ENCODE measurements around the gene PAGE2. TPM values are rescaled to one million over a fixed set of nuclear protein-coding genes. Genes with fewer than 3 reads are reported as not detected.
"Not testable (repeated sequence)": the region's sequence is repeated elsewhere in the genome, so short reads cannot be mapped to it uniquely, and the experiment has no call there.

The PAGE2 gene
- polyA plus RNA-seq (2013, experiment 1 of 2; ENCODE audit: insufficient read length) = not detected
- not detected for polyA plus RNA-seq (2013, experiment 2 of 2; ENCODE audit: insufficient read length)

- no peak for DNase-seq
Measured at GRCh38 chrX:55088795-55089489, at the start of gene PAGE2. PAGE2 (plus strand) TSS chrX:55089018; CDS start chrX:55090021, 1,003 bp downstream.

DNA sequence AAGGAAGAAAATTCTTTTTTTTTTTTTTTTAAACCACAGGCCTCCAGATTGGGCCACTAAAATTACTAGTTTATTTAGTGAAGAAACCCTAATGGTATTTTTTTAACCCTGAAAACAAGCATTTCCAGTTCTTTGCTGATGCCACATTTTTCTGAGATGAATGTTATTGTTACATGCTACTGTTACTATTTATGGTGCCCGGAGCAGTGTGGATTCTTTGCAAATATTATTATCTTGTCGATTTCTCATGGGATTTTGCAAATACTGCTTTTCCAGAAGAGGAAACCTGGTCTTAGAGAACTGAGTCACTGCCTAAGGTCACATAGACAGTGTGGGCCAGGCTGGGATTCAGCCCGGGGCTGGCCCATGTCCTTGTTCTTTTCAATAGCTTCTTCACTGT lies 49.3 kb upstream of the PAGE2 start:
- peak; percentile 76 for DNase-seq

DNA sequence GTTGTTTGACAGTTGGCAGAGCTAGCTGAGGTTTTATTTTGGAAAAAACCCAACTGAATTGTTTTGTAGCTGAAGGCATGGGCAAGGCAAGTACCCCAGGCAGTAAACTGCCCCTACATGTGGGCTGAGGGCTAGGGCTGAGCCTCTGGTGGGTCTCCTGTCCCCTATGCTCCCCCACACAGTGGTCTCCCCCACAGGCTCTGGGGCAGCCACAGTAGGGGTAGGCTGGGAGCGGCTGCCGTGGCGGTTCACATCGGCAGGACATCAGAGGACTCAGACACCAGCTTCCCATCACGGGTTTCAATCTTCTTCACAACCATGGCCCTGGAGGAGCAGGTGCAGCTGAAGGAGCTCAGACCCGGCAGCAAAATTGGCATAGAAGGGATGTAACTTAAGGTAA lies 47.3 kb upstream of the PAGE2 start:
- DNase-seq = no peak

DNA sequence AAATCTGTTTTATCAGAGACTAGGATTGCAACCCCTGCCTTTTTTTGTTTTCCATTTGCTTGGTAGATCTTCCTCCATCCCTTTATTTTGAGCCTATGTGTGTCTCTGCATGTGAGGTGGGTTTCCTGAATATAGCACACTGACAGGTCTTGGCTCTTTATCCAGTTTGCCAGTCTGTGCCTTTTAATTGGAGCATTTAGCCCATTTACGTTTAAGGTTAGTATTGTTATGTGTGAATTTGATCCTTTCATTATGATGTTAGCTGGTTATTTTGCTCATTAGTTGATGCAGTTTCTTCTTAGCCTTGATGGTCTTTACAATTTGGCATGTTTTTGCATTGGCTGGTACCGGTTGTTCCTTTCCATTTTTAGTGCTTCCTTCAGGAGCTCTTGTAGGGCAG lies 38.2 kb upstream of the PAGE2 start:
- not testable (repeated sequence) for DNase-seq

DNA sequence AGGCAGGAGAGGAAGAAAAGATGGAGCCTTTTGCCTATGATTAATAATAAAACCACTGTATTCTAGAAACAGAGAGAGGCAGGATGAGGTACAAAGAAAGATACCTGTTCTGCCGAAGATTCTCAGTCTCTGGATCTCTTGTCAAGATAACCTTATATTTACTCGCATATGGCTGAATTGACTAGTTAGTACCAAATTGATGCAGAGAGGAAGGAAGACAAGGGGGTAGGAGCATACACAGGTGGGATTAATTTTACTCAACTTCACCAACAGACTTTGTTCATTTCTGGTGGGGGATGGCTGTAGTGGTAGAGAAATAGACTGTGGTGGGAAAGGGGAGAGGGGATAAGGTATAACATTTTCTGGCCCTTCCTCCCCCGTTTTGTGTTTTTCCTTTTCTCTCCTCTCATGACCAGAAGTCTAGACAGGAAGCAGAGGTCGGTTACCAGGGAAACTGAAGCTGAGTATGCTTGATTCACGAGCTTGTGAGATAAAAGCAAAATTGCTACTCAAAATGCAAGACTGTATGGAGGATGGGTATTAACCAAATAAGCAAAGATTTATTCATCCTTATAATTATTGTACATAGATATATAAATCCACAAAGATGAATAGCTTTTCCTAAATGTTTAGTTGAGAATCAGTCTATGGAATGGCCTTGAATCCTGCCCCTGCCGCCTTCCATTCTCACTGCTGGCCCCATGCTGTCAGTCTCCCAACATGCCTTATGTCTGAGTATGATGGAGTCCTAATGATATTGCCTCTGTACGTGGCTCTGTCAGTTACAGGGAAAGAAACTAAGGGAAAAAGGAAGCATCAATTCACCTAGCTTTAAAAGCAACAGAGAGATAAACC lies 31.8 kb upstream of the PAGE2 start:
- peak; percentile 52 for DNase-seq

DNA sequence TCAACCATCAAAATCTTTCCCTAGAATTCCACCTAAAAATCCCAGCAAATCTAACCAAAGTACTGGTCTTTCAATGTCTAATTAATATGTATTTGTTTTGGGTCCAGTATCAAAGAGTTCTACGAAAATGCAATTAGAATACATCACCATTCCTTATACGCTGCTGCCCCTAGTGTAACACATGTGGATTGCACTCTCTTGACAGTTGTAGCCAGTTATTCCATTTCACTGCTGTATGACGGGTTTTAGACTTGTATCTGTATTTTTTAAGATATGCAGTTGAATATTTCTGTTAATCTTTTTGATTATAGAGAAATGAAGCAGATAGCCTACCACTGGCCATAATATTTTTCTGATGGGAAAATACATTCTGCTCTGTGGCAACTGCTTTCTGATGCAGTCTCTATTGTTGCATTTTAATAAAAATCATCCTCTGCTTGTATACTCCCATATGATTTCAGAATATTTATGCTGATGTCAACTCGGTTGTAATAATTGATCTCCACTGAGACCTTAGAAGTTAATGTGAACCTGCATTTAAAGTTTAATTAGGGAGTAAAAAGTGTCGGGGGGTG lies 31.1 kb upstream of the PAGE2 start:
- DNase-seq = peak; percentile 16

- not testable (repeated sequence) for DNase-seq
Measured at GRCh38 chrX:55067180-55067579, 21.6 kb upstream of the PAGE2 start.

- DNase-seq = no peak
Measured at GRCh38 chrX:55072286-55072685, 16.5 kb upstream of the PAGE2 start.

DNA sequence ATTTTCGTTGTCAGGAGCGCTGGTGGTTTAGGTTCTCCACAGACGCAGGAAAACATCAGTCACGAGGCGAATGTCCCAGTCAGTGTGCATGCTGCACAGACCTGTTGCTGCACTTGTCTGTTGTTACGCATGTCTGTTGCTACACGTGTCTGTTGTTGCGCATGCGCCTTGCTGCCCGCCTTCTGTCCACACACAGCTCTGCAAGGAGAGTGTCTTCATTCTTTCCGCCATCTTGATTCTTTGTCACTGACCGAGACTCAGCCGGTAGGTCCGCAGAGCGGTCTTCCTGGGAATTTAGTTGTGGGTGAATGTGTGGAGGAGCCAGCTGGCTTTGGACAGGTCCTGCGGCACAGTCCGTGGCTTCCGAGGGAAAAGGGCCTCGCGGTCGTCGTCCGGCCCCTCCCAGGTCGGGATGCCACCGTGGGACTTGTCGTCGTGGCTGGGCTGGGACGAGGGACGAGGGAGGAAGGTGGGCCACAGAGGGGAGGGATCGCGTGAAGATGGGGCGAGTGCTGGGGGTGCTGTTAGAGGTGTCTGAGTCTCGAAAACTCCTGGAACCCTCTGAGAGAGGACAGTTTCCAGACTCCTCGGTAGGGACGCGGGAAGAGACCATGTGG lies 13.9 kb upstream of the PAGE2 start, which contains the start of gene PAGE2B:
Gene PAGE2B (plus strand): TSS at position 180 of the 617 bp plus-strand sequence. CDS start 1,012 bp downstream, outside the sequence.
- DNase-seq = no peak

DNA sequence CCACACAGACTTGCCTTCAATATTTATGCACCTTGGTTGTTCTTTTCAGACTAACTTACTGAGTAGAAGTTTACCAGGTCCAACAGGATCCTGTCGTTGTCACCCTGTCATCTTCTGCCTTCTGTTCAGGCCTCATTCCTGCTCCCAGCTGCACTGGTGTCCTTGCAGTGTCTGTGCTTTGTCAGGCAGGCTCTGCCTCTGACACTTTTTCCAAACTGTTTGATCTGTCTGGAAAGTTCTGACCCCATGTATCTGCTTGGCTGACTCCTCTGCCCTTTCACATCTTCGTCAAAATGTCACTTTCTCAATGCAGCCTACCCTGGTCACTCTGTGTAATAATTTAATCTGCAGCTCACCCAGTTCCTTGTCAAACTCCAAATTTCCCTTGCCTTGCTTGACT lies 9.9 kb downstream of the PAGE2 start:
- no peak for DNase-seq

DNA sequence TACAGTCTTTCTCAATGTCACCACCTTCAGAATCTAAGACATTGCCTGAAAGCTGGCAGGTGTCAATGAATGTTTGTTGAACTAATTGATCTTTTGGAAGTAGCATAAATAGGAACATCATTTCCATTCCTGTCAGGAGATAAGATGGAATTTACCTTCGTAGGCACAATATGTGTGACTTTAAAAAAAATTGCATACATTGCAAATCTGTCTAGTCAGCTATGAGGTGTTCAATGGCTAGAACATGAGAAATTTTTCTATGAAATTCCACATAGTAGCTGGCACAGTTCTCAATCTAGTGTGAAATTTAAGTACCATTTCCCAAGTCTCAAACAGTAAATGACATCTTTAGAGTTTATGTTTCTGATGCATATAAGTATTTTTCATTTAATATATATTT lies 10.3 kb downstream of the PAGE2 start:
- no peak for DNase-seq

- DNase-seq = no peak
Measured at GRCh38 chrX:55102754-55103153, 13.9 kb downstream of the PAGE2 start.

GRCh38 chrX:55107262-55107661 lies 18.4 kb downstream of the PAGE2 start:
- DNase-seq = no peak

- no peak for DNase-seq
Measured at GRCh38 chrX:55107911-55108310, 19.1 kb downstream of the PAGE2 start.

GRCh38 chrX:55109306-55109705 lies 20.5 kb downstream of the PAGE2 start:
- DNase-seq = no peak

DNA sequence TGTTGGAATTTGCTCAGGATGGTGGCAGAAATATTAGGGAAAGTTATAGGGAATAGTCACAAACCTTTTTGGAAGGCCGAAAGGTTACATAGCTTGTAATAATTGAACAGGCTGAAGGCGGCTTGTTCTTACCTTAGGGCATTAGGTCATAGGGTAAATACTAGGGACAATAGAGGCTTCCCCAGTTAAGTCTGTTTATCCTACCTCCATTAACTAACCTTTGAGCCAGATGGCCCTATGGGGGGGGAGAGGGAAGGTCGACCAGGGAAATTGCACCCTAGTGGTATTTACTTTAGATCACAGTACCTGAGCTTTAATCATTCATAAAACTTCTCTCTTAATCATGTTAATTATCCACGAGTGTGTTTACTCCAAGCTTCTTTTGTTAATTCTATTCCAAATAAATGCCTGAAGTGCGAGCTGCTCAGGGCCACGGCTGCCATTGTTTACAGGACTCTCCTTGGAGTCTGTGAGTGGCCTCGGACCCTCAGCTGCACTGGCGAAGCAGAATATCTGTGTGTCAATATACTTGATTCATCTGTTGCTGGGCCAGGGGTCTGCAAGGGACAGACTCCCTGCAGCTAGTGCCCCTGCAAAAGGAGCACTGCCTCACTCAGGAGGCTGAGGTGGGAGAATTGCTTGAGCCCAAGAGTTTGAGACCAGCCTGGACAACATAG lies 22.9 kb downstream of the PAGE2 start:
- DNase-seq = no peak

DNA sequence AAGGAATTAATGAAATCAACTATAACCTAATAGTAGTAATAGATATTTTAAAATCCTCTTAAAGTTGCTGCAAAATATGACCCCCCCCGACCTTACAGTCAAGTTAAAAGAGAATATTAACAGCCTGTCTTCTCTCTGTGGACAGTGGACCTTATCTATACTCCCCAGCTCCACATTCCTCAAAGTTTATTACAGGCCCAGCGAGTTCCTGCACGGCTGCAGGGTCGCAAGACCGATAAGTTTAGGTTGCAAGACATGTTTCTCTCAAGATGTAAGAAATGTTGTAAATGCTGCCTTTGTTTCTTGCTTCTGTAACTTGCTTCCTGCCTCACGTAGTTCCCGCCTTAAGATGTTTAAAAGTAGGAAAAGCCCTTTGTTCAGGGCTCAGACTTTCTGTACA lies 27.8 kb downstream of the PAGE2 start:
- not testable (repeated sequence) for DNase-seq

- no peak for DNase-seq
Measured at GRCh38 chrX:55118574-55118973, 29.8 kb downstream of the PAGE2 start.

DNA sequence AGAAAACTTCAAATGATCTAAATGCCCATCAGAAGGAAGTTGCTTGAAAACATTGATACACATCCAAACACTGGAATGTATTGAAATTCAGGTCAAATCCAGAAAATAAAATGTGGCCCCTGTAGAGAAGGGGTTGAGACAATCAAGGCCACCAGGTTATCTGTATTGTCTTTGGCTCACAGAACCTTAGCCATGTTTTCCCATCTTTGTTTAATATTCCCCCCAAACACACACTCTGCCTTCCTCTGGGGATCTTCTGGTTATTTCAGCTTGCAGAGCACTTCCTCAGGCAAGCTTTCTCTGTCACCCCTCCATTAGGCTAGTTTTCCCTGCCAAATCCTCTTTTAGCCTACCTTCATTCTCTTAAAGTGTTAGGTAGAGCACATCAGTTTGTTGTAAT lies 30.5 kb downstream of the PAGE2 start:
- no peak for DNase-seq

- DNase-seq = peak; percentile 20
Measured at GRCh38 chrX:55119712-55120111, 30.9 kb downstream of the PAGE2 start.

DNA sequence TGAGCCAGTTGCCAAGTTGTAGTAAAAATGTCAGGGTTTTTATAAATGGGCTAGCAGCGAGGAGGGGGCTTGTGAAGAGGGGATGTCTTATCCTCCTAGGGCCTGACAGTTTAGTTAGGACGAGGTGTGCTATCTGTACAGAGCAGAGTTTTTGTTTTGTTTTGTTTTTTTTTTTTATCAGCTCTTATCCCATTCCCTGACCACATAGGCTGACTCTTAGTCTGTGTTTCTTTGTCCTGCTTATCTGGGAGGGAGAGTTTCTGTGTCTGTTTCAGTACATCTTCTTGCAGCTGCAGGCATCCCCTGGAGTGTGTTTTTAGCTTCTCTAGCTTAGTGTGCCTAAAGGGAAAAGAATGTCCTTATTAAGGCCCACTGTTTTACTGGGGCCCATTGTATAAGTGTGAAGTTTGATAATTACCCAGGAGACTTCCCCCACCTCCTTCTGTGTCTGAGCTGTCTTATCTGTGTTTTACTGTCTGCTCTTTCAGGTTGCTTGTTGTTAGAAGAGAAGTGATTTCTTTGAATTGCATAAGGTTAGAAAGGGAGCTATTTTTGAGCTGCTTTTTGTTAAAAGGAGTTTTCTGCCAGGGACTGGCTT lies 32.0 kb downstream of the PAGE2 start:
- DNase-seq = no peak

DNA sequence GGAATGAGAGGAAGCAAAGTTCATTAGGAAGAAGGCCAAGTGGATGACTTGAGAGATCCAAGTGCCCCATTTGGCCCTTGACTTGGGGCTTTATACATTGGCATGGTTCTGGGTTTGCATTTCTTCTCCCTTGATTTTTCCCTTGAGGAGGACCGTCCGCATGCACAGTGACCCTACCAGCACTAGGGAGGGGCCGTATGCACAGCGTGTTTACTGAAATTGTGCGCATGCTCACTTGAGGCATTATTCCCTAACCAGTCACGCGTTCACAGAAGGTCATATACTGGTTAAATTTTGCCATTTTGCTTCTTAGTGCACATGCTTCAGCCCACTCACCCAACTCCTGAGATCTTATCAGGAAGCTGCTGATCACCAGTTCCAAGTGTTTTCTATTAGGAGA lies 35.1 kb downstream of the PAGE2 start:
- DNase-seq = no peak

Data from fibroblast of skin of back (primary cell).